Measurements from ENCODE around the gene ARHGAP11A.

GRCh38 chr15:32642667-32643435, 27.5 kb downstream of the ARHGAP11A start:
- TF ChIP-seq, protein P1, sequence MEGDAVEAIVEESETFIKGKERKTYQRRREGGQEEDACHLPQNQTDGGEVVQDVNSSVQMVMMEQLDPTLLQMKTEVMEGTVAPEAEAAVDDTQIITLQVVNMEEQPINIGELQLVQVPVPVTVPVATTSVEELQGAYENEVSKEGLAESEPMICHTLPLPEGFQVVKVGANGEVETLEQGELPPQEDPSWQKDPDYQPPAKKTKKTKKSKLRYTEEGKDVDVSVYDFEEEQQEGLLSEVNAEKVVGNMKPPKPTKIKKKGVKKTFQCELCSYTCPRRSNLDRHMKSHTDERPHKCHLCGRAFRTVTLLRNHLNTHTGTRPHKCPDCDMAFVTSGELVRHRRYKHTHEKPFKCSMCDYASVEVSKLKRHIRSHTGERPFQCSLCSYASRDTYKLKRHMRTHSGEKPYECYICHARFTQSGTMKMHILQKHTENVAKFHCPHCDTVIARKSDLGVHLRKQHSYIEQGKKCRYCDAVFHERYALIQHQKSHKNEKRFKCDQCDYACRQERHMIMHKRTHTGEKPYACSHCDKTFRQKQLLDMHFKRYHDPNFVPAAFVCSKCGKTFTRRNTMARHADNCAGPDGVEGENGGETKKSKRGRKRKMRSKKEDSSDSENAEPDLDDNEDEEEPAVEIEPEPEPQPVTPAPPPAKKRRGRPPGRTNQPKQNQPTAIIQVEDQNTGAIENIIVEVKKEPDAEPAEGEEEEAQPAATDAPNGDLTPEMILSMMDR (IDR thresholded peaks at IDR 0.05; ENCODE audit: low read length) = no peak
- TF ChIP-seq EZH2 (IDR thresholded peaks at IDR 0.05; ENCODE audit: borderline replicate concordance, low read length) = no peak
